Omental fat pad (tissue), 4 donors: Measurements from ENCODE around the gene TMEM140. TPM values are rescaled to one million over a fixed set of nuclear protein-coding genes. Genes with fewer than 3 reads are reported as not detected.

Experiments used
- ATAC-seq: fragments of 150-250 bp; one replicate; pipeline ENCODE4 v1.9.1; 2016; ENCODE audit warnings: mild to moderate bottlenecking, moderate library complexity; ENCODE audit not compliant: low FRiP score
- DNase-seq: peaks from one replicate; pipeline ENCODE4 v3.0.0-alpha.2; 2019; ENCODE audit warnings: low spot score
- total RNA-seq, 4 donors: library from RNA; depleted of rRNA; stranded (reverse); fragments of >200 nt; gene quantifications; one replicate each; pipeline ENCODE4 v1.1.0, GENCODE V29; 2016
- TF ChIP-seq, protein P1 (sequence below), 3 donors: fragments of 450-650 bp; IDR thresholded peaks; one replicate each; pipeline ENCODE4 v1.5.1; 2016 to 2017; ENCODE audit warnings: antibody characterized with exemption in 3 of 3, mild to moderate bottlenecking in 3 of 3, moderate library complexity in 2 of 3

The TMEM140 gene
- total RNA-seq, 4 donors from 2014 or later = 25.9 to 106 (median 62.1) TPM

DNA sequence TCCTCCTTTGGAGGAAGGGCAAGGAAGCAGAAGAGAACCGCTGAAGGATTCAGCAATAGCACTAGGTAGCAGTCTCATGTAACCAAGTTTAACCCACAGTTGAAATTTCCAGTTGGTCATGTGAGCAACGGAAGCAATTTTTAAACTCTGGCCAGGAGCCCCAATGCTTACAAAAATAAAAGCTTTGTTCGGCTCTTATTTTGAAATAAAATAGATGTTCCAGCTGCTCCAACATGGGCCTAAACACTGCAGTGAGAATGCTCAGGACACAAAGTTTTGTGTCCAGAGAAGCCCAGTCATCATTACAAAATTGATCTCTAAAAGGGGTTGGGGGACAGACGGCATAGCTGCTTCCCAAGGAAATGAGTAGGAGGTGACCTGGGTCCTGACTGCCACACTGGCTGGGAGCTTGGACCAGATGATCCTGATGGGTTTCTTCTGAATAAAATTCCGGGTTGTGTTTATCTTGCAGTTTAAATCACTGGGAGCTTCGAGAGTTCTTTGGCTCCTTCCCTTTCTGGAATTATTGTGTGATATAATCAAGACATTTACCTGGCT is 452 bp upstream of the TMEM140 start:
- ATAC-seq (peak; percentile 33), DNase-seq (no peak)
- TF ChIP-seq, protein P1, sequence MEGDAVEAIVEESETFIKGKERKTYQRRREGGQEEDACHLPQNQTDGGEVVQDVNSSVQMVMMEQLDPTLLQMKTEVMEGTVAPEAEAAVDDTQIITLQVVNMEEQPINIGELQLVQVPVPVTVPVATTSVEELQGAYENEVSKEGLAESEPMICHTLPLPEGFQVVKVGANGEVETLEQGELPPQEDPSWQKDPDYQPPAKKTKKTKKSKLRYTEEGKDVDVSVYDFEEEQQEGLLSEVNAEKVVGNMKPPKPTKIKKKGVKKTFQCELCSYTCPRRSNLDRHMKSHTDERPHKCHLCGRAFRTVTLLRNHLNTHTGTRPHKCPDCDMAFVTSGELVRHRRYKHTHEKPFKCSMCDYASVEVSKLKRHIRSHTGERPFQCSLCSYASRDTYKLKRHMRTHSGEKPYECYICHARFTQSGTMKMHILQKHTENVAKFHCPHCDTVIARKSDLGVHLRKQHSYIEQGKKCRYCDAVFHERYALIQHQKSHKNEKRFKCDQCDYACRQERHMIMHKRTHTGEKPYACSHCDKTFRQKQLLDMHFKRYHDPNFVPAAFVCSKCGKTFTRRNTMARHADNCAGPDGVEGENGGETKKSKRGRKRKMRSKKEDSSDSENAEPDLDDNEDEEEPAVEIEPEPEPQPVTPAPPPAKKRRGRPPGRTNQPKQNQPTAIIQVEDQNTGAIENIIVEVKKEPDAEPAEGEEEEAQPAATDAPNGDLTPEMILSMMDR (IDR thresholded peaks at IDR 0.05) = no peak

DNA sequence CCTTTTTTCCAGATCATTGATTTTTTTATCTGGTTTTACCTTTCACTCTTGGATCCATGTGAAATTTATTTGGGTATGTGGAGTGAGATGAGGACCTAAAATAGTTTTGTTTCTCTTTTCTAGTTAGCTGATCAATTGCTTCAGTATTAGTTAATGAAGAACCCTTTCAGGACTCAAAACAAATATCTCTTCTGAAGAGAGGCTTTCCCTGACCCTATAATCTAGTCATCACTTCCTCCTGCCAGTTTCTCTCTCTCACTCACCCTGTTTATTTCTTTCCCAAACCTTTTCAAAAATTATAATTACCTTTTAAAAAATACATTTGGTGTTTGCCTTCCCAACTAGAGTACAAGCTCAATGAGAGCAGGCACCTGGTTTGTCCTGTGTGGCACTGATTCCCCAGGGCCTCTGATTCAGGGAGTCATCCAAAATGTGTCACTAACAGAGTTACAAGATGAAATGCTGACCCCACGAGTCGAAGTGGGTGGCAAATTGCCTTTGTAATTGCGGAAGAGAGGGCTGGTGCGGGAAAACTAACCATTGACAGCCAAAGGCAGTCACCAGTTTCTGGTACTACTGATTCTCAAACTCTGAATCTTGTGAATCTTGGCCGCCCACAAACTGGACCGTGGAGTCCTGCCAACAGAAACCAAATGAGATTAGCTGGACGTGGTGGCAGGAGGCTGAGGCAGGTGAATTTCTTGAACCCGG is 2.4 kb downstream of the TMEM140 start:
- TF ChIP-seq, protein P1 (IDR thresholded peaks at IDR 0.05) = no peak
- DNase-seq (no peak), ATAC-seq (no peak)

DNA sequence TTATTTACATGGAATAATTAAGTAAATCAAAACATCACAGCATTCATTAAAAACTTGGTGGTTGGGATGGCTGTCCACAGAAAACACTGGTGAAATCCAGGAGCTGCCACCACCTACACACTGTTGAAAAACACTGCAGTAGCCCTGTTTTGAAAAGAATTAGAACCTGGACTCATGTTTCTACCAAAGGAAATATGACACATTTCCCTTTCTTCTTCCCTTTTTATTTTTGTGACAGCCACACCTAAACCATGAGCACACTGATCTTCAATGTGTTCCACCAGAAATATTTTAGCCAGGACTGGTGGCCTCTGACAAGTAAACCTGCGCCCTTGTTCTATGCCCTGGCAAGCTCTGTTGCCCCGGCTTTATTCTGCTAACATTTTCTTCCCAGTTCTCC is 3.3 kb downstream of the TMEM140 start:
- TF ChIP-seq, protein P1 (IDR thresholded peaks at IDR 0.05) = no peak
- DNase-seq = no peak
- ATAC-seq = no peak

DNA sequence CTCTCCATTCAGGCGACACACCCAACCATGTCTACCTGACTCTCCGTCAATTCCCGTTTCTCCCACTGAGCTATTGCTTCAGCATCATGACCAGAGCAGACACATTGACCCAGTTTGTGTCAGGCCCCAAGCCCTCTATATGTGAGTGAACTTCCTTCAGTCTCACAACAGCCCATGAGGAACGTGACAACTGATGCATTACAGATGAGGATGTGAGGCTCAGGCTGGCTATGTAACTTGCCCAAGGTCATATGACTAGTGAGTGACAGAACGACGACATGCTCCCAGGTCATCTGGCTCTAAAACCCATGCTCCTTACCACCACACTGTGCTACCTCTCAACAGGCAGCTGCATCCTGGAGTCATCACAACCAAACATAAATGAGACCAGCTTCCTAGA is 3.7 kb downstream of the TMEM140 start:
- DNase-seq (no peak), ATAC-seq (no peak)
- TF ChIP-seq, protein P1 (IDR thresholded peaks at IDR 0.05) = no peak

DNA sequence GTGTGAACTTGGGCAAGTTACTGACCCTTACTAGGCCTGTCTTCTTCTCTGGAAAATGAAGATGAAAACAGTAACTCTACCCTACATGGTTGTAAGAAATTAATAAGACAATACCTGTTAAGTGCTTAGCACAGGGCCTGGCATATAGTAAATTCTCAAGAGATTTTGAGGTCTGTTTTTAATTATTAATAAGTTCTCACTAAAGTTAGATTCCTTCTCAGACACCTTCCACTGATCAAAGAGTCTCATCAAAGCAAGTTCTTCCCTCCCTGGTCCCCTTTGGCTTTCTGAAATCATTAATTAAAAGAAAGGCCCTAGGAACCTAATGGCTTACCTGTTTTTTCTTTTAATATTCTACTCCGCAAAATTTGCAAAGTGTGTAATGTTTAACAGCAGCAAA is 4.6 kb downstream of the TMEM140 start:
- DNase-seq = no peak
- no peak for ATAC-seq
- TF ChIP-seq, protein P1 (IDR thresholded peaks at IDR 0.05) = no peak

DNA sequence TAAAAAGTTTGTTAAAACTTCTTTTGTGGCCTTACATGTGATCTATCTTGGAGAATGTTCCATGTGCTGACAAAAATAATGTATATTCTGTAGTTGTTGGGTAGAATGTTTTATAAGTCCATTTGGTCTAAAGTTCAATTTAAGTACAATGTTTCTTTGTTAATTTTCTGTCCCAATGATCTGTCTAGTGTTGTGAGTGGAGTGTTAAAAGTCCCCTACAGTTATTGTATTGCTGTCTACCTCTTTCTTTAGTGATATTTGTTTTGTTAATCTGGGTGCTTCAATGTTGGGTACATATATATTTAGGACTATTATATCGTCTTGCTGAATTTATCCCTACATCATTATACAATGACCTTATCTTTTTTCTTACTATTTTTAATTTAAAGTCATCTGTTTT is 6.9 kb downstream of the TMEM140 start:
- DNase-seq (no peak), ATAC-seq (no peak)

More for the DNA sequence above, 6.9 kb downstream of the TMEM140 start:
- TF ChIP-seq, protein P1 (IDR thresholded peaks at IDR 0.05) = no peak
